HG03378 (cell line): ENCODE measurements around the gene CFAP70.
"Not testable (repeated sequence)": the region's sequence is repeated elsewhere in the genome, so short reads cannot be mapped to it uniquely, and the experiment has no call there.

ENCODE experiments used
- ATAC-seq: cut with Tn5 transposase; IDR thresholded peaks from one replicate; pipeline ENCODE4 v1.9.1; 2021; ENCODE audit warnings: mild to moderate bottlenecking, moderate library complexity; ENCODE audit not compliant: unreplicated experiment

Gene CFAP70

DNA sequence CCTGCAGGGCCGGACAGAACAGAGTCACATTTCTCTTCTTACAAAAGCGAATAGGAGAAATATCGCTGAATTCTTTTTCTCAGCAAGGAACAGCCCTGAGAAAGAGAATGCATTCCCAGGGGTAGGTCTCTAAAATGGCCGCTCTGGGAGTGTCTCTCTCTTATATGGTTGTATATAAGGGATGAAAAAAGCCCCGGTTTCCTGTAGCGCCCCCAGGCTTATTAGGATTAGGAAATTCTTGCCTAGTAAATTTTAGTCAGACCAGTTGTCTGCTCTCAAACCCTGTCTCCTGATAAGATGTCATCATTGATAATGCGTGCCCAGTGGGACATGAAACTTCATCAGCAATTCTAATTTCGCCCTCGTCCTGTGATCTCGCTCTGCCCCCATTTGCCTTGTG is 100.1 kb downstream of the CFAP70 start:
- ATAC-seq, result not testable (repeated sequence)

DNA sequence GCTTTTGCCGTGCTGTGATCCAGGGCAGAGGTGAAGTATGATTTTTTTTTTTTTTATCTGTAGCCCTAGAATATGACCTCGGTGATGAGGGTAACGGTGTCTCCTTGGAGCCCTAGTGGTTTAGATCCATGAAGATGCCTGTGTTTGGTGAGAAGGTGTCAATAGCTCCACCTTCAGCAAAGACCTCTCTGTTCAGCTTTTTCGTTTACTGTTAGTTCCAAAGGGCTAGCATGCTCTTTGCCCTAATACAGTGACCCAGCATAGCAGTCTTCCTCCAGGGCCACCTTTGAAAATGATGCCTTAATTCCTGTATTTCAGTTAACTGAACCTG is 105.5 kb downstream of the CFAP70 start:
- ATAC-seq, result no peak

DNA sequence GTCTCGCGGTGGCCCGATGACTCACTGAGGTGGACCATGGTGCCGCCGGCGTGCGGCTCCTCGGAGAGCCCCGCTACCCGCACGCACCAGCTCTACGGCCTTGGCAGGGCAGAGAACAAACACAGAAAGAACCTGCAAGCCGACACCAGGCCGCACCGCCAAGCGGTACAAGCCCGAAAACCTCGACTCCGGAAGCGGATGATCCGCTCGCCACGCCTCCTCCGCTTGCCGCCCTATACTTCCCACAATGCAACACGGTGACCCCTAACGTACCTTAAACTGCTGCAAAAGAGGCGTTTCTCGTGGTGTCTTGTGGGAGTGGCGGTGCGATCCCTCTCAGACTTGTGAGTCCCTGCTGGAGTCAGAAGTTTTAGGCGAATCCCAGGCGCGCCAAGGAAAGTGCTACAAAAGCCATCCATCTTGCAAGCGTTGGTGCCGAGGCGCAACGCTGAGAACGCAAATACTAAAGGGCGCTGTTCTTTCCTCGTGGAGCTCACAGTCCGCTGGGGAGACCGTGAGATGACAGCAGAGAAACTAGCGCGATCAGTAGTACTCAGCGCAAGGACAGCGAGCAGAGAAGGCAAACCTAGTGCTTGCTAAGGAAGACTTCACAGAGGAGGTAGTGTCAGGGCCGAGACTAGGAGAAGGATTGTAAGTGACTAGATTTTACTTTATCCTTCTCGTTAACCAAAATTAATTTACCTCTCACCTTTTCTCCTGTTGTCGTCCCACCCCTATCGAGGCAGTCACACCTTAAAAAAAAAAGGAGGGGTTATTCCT is 106.0 kb downstream of the CFAP70 start, which contains the start of gene MRPS16:
Gene MRPS16, minus strand, starts transcription at position 200 of the 780 bp plus-strand sequence. Its CDS starts 162 bp downstream, at position 38.
- ATAC-seq, result peak; percentile 75

DNA sequence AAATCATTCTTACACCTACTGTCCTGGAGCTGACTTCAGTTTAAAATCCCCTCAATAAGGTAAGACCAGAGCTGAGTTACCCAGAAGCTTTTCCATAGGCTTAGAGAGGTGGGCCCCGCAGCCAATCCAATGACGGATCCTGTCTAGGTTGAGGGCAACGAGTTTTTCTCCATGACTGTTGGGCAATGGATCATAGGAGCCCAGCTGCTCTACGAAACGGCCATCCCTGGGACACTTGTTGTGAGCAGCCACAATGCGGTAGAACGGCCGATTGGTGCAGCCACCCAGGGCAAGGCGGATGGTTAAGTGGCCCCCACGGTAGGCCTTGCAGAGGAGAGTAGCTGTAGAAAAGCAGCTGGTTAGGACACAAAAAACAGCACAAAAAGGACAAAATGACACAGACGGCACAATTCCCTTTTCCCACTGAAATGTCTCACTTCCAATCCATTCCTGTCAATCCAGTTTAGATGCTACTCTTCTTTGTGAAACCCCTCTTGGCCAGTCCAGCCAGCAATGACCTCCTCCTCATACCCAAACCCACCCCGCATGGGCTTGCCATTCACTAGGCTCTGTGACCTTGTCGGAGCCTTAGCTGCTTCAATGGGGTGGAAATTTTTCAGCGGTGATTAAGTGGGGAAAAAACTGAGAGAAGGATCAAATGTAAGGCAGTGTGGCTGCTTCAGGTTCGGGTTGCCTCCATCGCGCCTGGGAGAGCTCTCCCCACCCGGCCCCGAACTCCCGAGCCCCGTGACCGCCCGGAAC is 106.8 kb downstream of the CFAP70 start:
- peak; percentile 5 for ATAC-seq

DNA sequence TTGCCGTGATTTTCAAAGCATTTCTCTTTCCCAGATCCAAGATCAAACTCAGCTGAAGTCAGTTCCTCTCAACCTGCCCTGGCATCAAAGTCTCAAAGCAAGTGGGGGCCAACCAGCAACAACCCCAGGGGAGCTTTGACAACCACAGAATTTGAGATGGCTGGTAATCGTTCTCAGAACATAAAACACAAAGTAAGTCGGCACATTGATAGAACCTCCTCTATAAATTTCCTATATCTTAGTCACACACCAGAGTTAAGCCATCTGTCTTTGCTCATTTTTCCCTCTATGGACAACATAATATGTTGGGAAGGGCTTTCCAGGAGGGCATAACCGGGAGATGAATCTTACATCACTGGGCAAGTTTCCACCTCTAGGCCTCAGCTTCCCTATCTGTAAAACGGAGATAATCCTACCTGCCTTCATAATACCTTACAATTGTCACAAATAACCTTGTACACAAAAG is 110.4 kb downstream of the CFAP70 start:
- ATAC-seq, result no peak

- no peak for ATAC-seq
Measured at GRCh38 chr10:73247509-73248258, 111.0 kb downstream of the CFAP70 start.

GRCh38 chr10:73246646-73247508 is 111.8 kb downstream of the CFAP70 start, which contains the start of gene DNAJC9:
TSS of gene DNAJC9 (minus strand) at chr10:73247255. CDS start at chr10:73247189, 66 bp downstream.
- peak; percentile 75 for ATAC-seq

GRCh38 chr10:73246322-73246645 is 112.4 kb downstream of the CFAP70 start:
- ATAC-seq, result no peak

GRCh38 chr10:73244866-73245477 is 113.7 kb downstream of the CFAP70 start:
- no peak for ATAC-seq

GRCh38 chr10:73239908-73240307 is 118.8 kb downstream of the CFAP70 start:
- ATAC-seq, result no peak

DNA sequence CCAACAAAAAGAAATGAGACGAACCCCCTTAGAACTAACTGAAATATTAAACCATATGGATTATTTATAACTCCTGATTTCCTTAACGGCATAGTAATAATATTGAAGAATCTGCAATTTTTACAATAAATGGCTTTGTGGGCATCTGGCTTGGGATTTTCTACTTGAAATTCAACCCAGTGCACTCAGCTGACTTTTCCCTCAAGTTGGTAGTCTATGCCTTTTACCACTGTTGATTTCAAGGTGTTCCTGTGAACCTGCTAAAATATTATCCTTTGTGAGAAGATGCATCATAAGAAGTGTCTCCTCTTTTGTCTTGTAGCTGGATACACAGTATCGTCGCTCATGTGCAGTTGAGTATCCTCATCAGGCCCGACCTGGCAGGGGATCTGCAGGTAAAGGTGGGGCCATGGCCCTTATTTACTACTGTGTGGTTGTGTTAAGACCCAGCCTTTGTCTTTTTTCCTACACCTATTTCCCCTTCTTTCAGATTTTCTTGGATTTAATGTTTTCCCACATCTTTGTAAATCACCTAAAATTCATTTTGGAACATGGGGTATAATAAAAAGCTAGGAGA is 119.6 kb downstream of the CFAP70 start:
- no peak for ATAC-seq

- ATAC-seq, result no peak
Measured at GRCh38 chr10:73234695-73235094, 124.0 kb downstream of the CFAP70 start.

DNA sequence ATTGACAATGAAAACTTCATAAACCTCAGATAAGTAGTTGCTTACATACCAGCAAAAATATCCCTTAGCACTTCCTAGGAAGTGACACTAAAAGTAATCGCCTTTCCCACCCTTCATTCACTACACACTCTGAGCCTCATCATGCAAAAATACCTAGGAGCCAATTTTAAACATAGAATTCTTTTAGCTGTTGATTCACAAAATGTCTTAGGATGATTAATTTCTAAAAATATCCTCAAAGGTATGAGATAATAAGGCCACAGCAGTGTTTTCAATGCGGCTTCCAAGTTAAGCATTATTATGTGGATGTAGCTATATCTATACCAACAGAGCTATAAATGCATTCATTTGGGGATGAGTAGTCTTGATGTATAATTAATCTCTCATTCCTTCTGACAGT is 124.8 kb downstream of the CFAP70 start:
- no peak for ATAC-seq

- no peak for ATAC-seq
Measured at GRCh38 chr10:73232887-73233286, 125.8 kb downstream of the CFAP70 start.

GRCh38 chr10:73229567-73229966 is 129.1 kb downstream of the CFAP70 start:
- no peak for ATAC-seq

DNA sequence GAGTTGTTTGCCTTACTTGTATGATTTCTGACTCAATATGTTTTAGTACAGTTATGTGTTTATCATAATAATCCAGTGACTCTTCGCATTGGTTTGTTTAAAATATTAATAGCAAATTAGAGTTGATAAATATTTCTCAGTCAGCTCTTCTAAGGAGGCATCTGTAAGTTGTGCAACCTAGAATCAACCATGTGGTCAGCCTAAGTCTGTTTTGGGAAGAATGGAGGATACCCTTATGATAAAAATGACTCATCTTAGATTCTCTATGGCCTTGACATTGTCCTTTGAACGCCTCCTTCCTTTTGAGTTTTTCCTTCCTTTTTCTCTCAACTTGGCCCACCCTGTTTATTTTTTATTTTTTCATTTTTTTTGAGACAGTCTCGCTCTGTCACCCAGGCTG is 130.4 kb downstream of the CFAP70 start:
- ATAC-seq, result no peak

DNA sequence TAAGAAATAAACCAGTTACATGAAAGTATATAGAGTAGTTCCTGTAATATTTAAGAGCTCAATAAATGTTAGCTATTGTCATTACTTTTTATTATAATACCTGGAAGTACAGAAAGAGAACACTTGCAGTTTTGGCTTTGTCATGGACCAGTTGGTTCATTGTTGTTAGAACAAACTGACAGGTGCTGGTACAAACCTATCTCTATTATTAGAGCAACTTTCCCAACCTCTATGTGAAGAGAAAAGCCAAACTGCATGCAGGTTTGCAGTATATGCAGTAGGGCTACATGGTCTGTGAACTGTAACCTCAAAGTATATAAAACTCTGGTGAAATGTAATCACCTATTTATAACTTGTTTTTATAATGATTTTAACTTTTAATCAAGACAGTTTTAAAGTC is 132.0 kb downstream of the CFAP70 start:
- no peak for ATAC-seq

GRCh38 chr10:73225518-73225917 is 133.1 kb downstream of the CFAP70 start:
- no peak for ATAC-seq

GRCh38 chr10:73220989-73221388 is 137.7 kb downstream of the CFAP70 start:
- ATAC-seq, result no peak

GRCh38 chr10:73219384-73219783 is 139.3 kb downstream of the CFAP70 start:
- no peak for ATAC-seq
